Epithelial cell of proximal tubule (primary cell): ENCODE results near the gene NCOA7. TPM values are rescaled to one million over a fixed set of nuclear protein-coding genes. Genes with fewer than 3 reads are reported as not detected.
"Not testable (repeated sequence)": the region's sequence is repeated elsewhere in the genome, so short reads cannot be mapped to it uniquely, and the experiment has no call there.

Source experiments
- DNase-seq: peaks from one replicate; pipeline ENCODE4 v3.0.0-alpha.2; 2011; ENCODE audit warnings: low read depth
- H3K4me3 ChIP-seq: 2 replicates; pipeline ENCODE4 v1.5.1; 2011; ENCODE audit warnings: low read depth, mild to moderate bottlenecking, low read length
- CTCF ChIP-seq: conservative IDR thresholded peaks from 2 replicates; pipeline ENCODE4 v1.5.1; 2012; ENCODE audit warnings: low read depth, mild to moderate bottlenecking, low read length
- total RNA-seq: library from RNA; depleted of rRNA; stranded (reverse); fragments of >200 nt; gene quantifications from 2 replicates; pipeline ENCODE4 v1.2.3, GENCODE V29; 2015

NCOA7 gene
- total RNA-seq, 1 donor from 2014 or later, result 8.2 TPM

GRCh38 chr6:125926711-125927110, 136.0 kb downstream of the NCOA7 start:
- H3K4me3 ChIP-seq, result no peak overlapping the region
- DNase-seq, result no peak
- TF ChIP-seq CTCF, result no peak

GRCh38 chr6:125927761-125928160, 137.0 kb downstream of the NCOA7 start:
- no peak overlapping the region for H3K4me3 ChIP-seq
- DNase-seq, result no peak
- TF ChIP-seq CTCF, result no peak

- no peak for TF ChIP-seq CTCF
- DNase-seq, result no peak
- no peak overlapping the region for H3K4me3 ChIP-seq
Measured at GRCh38 chr6:125930765-125931418, 140.1 kb downstream of the NCOA7 start.

GRCh38 chr6:125931733-125932450, 141.1 kb downstream of the NCOA7 start:
- DNase-seq, result no peak
- no peak overlapping the region for H3K4me3 ChIP-seq
- no peak for TF ChIP-seq CTCF

GRCh38 chr6:125932451-125932795, 141.7 kb downstream of the NCOA7 start:
- no peak for TF ChIP-seq CTCF

GRCh38 chr6:125935520-125935919, 144.8 kb downstream of the NCOA7 start:
- not testable (repeated sequence) for H3K4me3 ChIP-seq, DNase-seq

More at GRCh38 chr6:125932451-125932795, 141.7 kb downstream of the NCOA7 start:
- no peak for DNase-seq
- H3K4me3 ChIP-seq, result no peak overlapping the region

- no peak for DNase-seq
- no peak for TF ChIP-seq CTCF
- no peak overlapping the region for H3K4me3 ChIP-seq
Measured at GRCh38 chr6:125939026-125939425, 148.3 kb downstream of the NCOA7 start.
